ENCODE measurements around the gene KLHL7. TPM values are rescaled to one million over a fixed set of nuclear protein-coding genes. Genes with fewer than 3 reads are reported as not detected.

The KLHL7 gene
- total RNA-seq, 4 donors from 2014 or later = 20.4 to 36.2 (median 30.8) TPM

- peaks cover 35 to 61% (median 42%) of the 10 kb centered on the region in 4 donors for H3K36me3 ChIP-seq
- no peak for DNase-seq (ENCODE audit: extremely low spot score)
- no peak overlapping the region for H3K4me3 ChIP-seq
- intact Hi-C loops (cut with DNase I) = no loop called here
- peaks cover 0 to under 1% (median 0%) of the 10 kb centered on the region in 4 donors for H3K4me1 ChIP-seq
- WGBS = 89% methylated on average over 2 of the region's 2 CpGs
- no peaks in the 10 kb centered on the region for H3K9me3 ChIP-seq
- H3K27ac ChIP-seq (replicated peaks in 1 of 4) = no peak overlapping the region
- H3K27me3 ChIP-seq = no peaks in the 10 kb centered on the region
- TF ChIP-seq EP300 (IDR thresholded peaks at IDR 0.05) (no peak), POLR2A (IDR thresholded peaks at IDR 0.05; ENCODE audit: low read depth) (no peak), CTCF (IDR thresholded peaks at IDR 0.05) (no peak), POLR2AphosphoS5 (IDR thresholded peaks at IDR 0.05) (no peak)
Observed at GRCh38 chr7:23200331-23200730, 94.7 kb downstream of the KLHL7 start.

GRCh38 chr7:23204241-23204640 lies 98.7 kb downstream of the KLHL7 start:
- H3K4me3 ChIP-seq = no peak overlapping the region
- 92% methylated on average over 1 of the region's 1 CpG for WGBS
- no peak for DNase-seq (ENCODE audit: extremely low spot score)
- H3K27ac ChIP-seq (replicated peaks in 1 of 4) = no peak overlapping the region
- peaks cover 0 to 10% (median 7%) of the 10 kb centered on the region in 4 donors for H3K4me1 ChIP-seq
- no peaks in the 10 kb centered on the region for H3K9me3 ChIP-seq
- intact Hi-C loops (cut with DNase I) = no loop called here
- TF ChIP-seq POLR2A (IDR thresholded peaks at IDR 0.05; ENCODE audit: low read depth) (no peak), CTCF (IDR thresholded peaks at IDR 0.05) (no peak), POLR2AphosphoS5 (IDR thresholded peaks at IDR 0.05) (no peak), EP300 (IDR thresholded peaks at IDR 0.05) (no peak)
- H3K27me3 ChIP-seq = peaks cover 0 to 9% (median 2%) of the 10 kb centered on the region in 4 donors
- peaks cover 23 to 34% (median 26%) of the 10 kb centered on the region in 4 donors for H3K36me3 ChIP-seq

- 93% methylated on average over 2 of the region's 2 CpGs for WGBS
- DNase-seq (ENCODE audit: extremely low spot score) = peak; percentile 8
- intact Hi-C loops (cut with DNase I) = no loop called here
- Histone ChIP-seq H3K9me3 (no peaks in the 10 kb centered on the region), H3K27me3 (peaks cover 0 to 14% (median 2%) of the 10 kb centered on the region in 4 donors), H3K4me3 (peak overlapping the region; percentile 41 to 53 (median 46)), H3K36me3 (peaks cover 10 to 21% (median 13%) of the 10 kb centered on the region in 4 donors), H3K4me1 (peaks cover 0 to 10% (median 7%) of the 10 kb centered on the region in 4 donors), H3K27ac (replicated peaks in 1 of 4) (peak overlapping the region in 2 of 4 donors; percentile 31 to 39)
- TF ChIP-seq POLR2A (IDR thresholded peaks at IDR 0.05; ENCODE audit: low read depth) (no peak), POLR2AphosphoS5 (IDR thresholded peaks at IDR 0.05) (no peak)
Observed at GRCh38 chr7:23205577-23205908, 100.0 kb downstream of the KLHL7 start.

- TF ChIP-seq POLR2A (IDR thresholded peaks at IDR 0.05; ENCODE audit: low read depth) = no peak
- no peak for TF ChIP-seq EP300 (IDR thresholded peaks at IDR 0.05)
- TF ChIP-seq CTCF (IDR thresholded peaks at IDR 0.05) = no peak
- TF ChIP-seq POLR2AphosphoS5 (IDR thresholded peaks at IDR 0.05) = no peak
- Histone ChIP-seq H3K27me3 (peaks cover 0 to 14% (median 2%) of the 10 kb centered on the region in 4 donors), H3K4me3 (peak overlapping the region; percentile 41 to 53 (median 46)), H3K27ac (replicated peaks in 1 of 4) (peak overlapping the region in 2 of 4 donors; percentile 31 to 39), H3K36me3 (peaks cover 8 to 15% (median 8%) of the 10 kb centered on the region in 4 donors), H3K9me3 (no peaks in the 10 kb centered on the region), H3K4me1 (peaks cover 0 to 10% (median 7%) of the 10 kb centered on the region in 4 donors)
- WGBS = 57% methylated on average over 17 of the region's 76 CpGs
- no peak for DNase-seq (ENCODE audit: extremely low spot score)
- intact Hi-C loops (cut with DNase I) = no loop called here
Observed at GRCh38 chr7:23205909-23206767, 100.6 kb downstream of the KLHL7 start.

- TF ChIP-seq POLR2AphosphoS5 (IDR thresholded peaks at IDR 0.05) = no peak
- no peak for TF ChIP-seq EP300 (IDR thresholded peaks at IDR 0.05)
- TF ChIP-seq POLR2A (IDR thresholded peaks at IDR 0.05; ENCODE audit: low read depth) = no peak
- TF ChIP-seq CTCF (IDR thresholded peaks at IDR 0.05) = no peak
- WGBS = 93% methylated on average over 2 of the region's 2 CpGs
- intact Hi-C loops (cut with DNase I) = no loop called here
Observed at GRCh38 chr7:23207021-23207420, 101.4 kb downstream of the KLHL7 start.

More at GRCh38 chr7:23207021-23207420, 101.4 kb downstream of the KLHL7 start:
- Histone ChIP-seq H3K36me3 (peaks cover 0 to 6% (median 0%) of the 10 kb centered on the region in 4 donors), H3K4me3 (no peak overlapping the region), H3K9me3 (no peaks in the 10 kb centered on the region), H3K27me3 (peaks cover 0 to 14% (median 2%) of the 10 kb centered on the region in 4 donors), H3K4me1 (peaks cover 0 to 10% (median 7%) of the 10 kb centered on the region in 4 donors), H3K27ac (replicated peaks in 1 of 4) (no peak overlapping the region)
- DNase-seq (ENCODE audit: extremely low spot score) = no peak
